NB4 (cell line): Measurements from ENCODE around the gene FSTL4.

ENCODE experiments used
- DNase-seq: peaks from one replicate; pipeline ENCODE4 v3.0.0; 2010; ENCODE audit warnings: low read depth
- H3K4me3 ChIP-seq: one replicate; pipeline ENCODE4 v1.5.1; 2011; ENCODE audit warnings: mild to moderate bottlenecking, low read depth, low read length, moderate library complexity
- CTCF ChIP-seq: IDR thresholded peaks from one replicate; pipeline ENCODE4 v1.5.1; 2012; ENCODE audit warnings: low read depth, low read length
- MAX ChIP-seq: IDR thresholded peaks from 2 replicates; pipeline ENCODE4 v1.6.1; 2011; ENCODE audit warnings: low read depth, low read length
- MYC ChIP-seq: IDR thresholded peaks from 2 replicates; pipeline ENCODE4 v1.6.1; 2011; ENCODE audit warnings: low read depth, low read length
- POLR2A ChIP-seq: IDR thresholded peaks from 2 replicates; pipeline ENCODE4 v1.6.1; 2011; ENCODE audit warnings: mild to moderate bottlenecking; ENCODE audit not compliant: insufficient read length; ENCODE audit errors: extremely low read depth

The FSTL4 gene

DNA sequence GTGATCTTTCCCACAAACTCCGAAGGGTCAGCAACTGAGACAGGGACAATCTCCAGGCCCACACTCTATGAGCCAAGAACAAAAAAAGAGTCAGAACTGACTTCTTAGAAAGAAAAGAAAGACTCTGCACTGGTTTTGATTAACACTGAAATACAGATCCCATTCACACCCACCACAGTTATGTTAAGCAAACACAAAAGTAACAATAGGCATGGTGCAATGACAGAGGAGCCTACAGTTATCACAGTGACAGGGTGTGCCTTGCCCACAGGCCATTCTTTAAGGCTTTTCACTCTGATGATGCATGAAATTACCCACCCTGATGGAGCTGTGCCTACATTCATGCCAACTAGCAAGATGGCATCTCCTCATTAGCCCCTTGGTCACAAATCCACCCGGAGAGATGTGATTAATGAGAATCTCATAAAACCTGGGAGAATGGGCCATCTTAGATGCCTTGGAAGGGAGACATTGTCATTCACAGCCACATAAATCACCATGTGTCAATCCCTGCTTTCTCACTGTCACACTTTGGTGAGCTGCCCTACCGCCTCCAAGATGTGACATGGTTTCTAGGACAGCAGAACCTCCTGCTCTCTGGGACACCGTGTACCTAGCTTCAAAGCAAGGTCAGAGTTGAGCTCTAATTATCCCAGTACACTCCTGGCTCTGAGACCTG, 27.6 kb upstream of the FSTL4 start:
- no peak for DNase-seq
- H3K4me3 ChIP-seq = no peak overlapping the region
- no peak for TF ChIP-seq MAX
- TF ChIP-seq CTCF = no peak
- TF ChIP-seq MYC = no peak
- no peak for TF ChIP-seq POLR2A

DNA sequence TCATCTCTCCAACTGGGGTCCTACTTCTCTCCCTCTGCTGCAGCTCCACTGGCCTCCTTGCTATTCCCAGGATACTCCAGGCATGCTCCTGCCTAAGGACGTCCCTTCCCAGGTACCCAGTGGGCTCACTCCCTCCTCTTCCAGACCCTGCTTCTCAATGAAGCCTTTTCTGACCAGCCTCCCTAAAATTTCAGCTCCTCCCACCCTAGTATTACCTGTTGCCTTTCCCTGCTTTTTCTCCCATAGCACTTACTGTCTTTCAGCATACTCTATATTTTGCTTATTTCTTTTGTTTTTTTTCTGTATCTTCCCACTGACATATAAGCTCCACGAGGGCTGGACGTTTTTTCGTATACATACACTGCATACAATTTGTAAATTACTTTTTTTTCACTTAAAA, 26.1 kb upstream of the FSTL4 start:
- TF ChIP-seq MYC (no peak), MAX (no peak), CTCF (no peak), POLR2A (no peak)
- H3K4me3 ChIP-seq = no peak overlapping the region
- DNase-seq = no peak

DNA sequence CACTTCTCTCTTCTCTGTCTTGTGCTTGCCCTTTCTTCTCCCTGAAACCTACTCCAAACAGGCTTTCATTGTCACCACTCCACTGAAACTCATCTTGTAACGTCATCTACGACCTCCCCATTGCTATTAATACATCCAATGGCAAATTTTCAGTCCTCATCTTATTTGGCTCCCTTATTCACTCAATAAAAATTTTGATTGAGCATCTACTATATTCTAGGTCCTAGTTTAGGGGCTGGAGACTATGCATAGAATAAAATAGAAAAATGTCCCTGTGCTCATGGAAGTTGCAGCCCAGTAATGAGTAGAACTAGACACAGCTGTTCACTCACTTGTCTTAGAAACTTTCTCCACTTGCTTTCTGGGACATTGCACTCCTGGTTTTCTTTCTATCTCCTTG, 24.9 kb upstream of the FSTL4 start:
- no peak for DNase-seq
- H3K4me3 ChIP-seq = no peak overlapping the region
- TF ChIP-seq POLR2A (no peak), MYC (no peak), CTCF (no peak)

DNA sequence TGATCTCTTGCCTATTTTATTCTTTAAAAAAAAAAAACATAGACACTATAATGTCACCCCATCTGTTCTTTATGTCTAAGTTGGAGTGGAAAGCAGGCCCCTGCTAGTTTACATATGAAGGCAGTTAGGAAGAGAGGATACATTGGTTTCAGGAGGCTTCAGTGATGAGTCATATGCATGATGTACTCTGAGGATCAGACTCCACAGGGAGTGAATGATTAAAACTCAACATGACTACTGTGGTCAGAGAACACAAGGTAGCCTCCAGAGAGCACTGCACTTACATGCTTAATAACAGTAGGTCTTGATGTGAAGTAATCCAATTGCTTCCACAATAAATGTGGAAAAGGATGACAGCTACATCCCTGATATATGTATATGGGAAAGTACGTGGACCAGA, 22.7 kb upstream of the FSTL4 start:
- no peak overlapping the region for H3K4me3 ChIP-seq
- TF ChIP-seq MYC (no peak), CTCF (no peak), POLR2A (no peak), MAX (no peak)
- DNase-seq = no peak

DNA sequence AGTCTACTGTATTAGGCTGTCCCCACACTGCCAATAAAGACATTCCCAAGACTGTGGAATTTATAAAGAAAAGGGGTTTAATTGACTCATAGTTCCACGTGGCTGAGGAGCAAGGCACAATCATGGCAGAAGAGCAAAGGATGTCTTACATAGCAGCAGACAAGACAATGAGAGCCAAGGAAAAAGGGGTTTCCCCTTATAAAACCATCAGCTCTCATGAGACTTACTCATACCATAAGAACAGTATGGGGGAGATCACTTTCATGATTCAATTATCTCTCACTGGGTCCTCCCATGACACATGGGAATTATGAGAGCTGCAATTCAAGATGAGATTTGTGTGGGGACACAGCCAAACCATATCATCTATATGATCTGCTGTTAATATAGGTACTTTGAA, 14.8 kb upstream of the FSTL4 start:
- H3K4me3 ChIP-seq = no peak overlapping the region
- no peak for DNase-seq
- TF ChIP-seq CTCF (no peak), POLR2A (no peak), MYC (no peak), MAX (no peak)

GRCh38 chr5:133624316-133624715, 12.0 kb upstream of the FSTL4 start:
- no peak for TF ChIP-seq MAX
- TF ChIP-seq CTCF = no peak
- no peak for TF ChIP-seq POLR2A
- TF ChIP-seq MYC = no peak
- DNase-seq = no peak
- no peak overlapping the region for H3K4me3 ChIP-seq
